HCT116 (cell line): Measurements from ENCODE around the gene CARMIL1.

Experiments
- CTCF ChIP-seq, 3 experiments: fragments of 200-600 bp in 1 of 3; sonication (generic) in 1 of 3; IDR thresholded peaks in 2 of 3; conservative IDR thresholded peaks in 1 of 3; 2 replicates each; pipeline ENCODE4 v1.5.1; 2012 to 2017; ENCODE audit warnings: low read depth in 2 of 3, low read length in 2 of 3, antibody characterized with exemption in 1 of 3, borderline replicate concordance in 1 of 3, control low read depth in 1 of 3, mild to moderate bottlenecking in 1 of 3, mixed read lengths in 1 of 3, mixed run types in 1 of 3, moderate library complexity in 1 of 3; ENCODE audit not compliant: insufficient read depth in 1 of 3
- ELF1 ChIP-seq: IDR thresholded peaks from 2 replicates; pipeline ENCODE4 v1.6.1; 2012; ENCODE audit warnings: low read depth, borderline replicate concordance
- EZH2 ChIP-seq: fragments of 200-600 bp; sonication (generic); IDR thresholded peaks from 2 replicates; pipeline ENCODE4 v1.6.1; 2017; ENCODE audit warnings: antibody characterized with exemption, mixed run types
- EZH2phosphoT487 ChIP-seq: fragments of 200-600 bp; IDR thresholded peaks from 2 replicates; pipeline ENCODE4 v1.6.1; 2018; ENCODE audit warnings: antibody characterized with exemption, borderline replicate concordance
- JUND ChIP-seq: IDR thresholded peaks from 2 replicates; pipeline ENCODE4 v1.6.1; 2012
- POLR2A ChIP-seq: IDR thresholded peaks from 2 replicates; pipeline ENCODE4 v1.7.0; 2011; ENCODE audit warnings: borderline replicate concordance; ENCODE audit not compliant: insufficient read depth, insufficient read length; ENCODE audit errors: extremely low read depth
- POLR2AphosphoS5 ChIP-seq: IDR thresholded peaks from 2 replicates; pipeline ENCODE4 v1.6.1; 2011; ENCODE audit warnings: mild to moderate bottlenecking, low read depth, low read length, moderate library complexity
- SP1 ChIP-seq: IDR thresholded peaks from 2 replicates; pipeline ENCODE4 v1.6.1; 2012; ENCODE audit warnings: low read depth
- YY1 ChIP-seq: IDR thresholded peaks from 2 replicates; pipeline ENCODE4 v1.6.1; 2011; ENCODE audit warnings: low read length, low read depth, moderate library complexity, mild to moderate bottlenecking; ENCODE audit not compliant: insufficient replicate concordance; ENCODE audit errors: extremely low read depth
- ZBTB33 ChIP-seq: IDR thresholded peaks from 2 replicates; pipeline ENCODE4 v1.6.1; 2011; ENCODE audit warnings: mild to moderate bottlenecking, low read length, moderate library complexity; ENCODE audit not compliant: insufficient replicate concordance; ENCODE audit errors: extremely low read depth

GRCh38 chr6:25384234-25384633 is 105.1 kb downstream of the CARMIL1 start:
- TF ChIP-seq POLR2A (no peak), CTCF (IDR thresholded peaks at IDR 0.05 in 2 of 3, conservative IDR thresholded peaks at IDR 0.05 in 1 of 3; ENCODE audit: borderline replicate concordance in 1 of 3, insufficient read depth in 1 of 3, low read depth in 2 of 3, low read length in 2 of 3) (no peak), EZH2phosphoT487 (no peak), SP1 (no peak), ELF1 (no peak), POLR2AphosphoS5 (no peak), ZBTB33 (no peak), YY1 (no peak), EZH2 (no peak), JUND (no peak)
